ENCODE measurements around the gene PPP1R7.

Gene PPP1R7

GRCh38 chr2:241141214-241141770, 9.0 kb upstream of the PPP1R7 start:
- DNase-seq = no peak

GRCh38 chr2:241142063-241142462, 8.2 kb upstream of the PPP1R7 start:
- no peak for DNase-seq

GRCh38 chr2:241142593-241142992, 7.7 kb upstream of the PPP1R7 start:
- DNase-seq = no peak

- no peak for DNase-seq
These were observed 4.0 kb upstream of the PPP1R7 start for GRCh38 chr2:241146286-241146685.

DNA sequence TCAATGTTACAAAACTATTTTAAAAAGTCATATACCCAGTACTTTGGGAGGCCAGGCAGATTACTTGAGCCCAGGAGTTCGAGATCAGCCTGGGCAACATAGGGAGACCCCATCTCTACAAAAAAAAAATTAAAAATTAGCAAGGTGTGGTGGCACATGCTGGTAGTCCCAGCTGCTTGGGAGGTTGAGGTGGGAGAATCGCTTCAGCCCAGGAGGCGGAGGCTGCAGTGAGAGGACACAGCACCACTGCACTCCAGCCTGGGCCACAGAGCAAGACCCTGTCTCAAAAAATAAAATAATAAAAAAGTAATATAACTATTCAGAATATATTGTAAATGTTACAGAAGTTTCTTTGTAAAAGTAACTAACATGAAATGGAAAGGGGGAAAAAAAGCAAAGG, 2.9 kb upstream of the PPP1R7 start:
- DNase-seq = no peak

- peak; percentile 10 for DNase-seq
These were observed 2.0 kb upstream of the PPP1R7 start for GRCh38 chr2:241148239-241148638.

- DNase-seq = peak; percentile 97
These were observed 1.2 kb upstream of the PPP1R7 start, which contains the start of gene PASK for GRCh38 chr2:241148891-241149674. Gene PASK, minus strand, starts transcription at chr2:241149472. Its CDS starts 6,440 bp downstream, at chr2:241143032.

DNA sequence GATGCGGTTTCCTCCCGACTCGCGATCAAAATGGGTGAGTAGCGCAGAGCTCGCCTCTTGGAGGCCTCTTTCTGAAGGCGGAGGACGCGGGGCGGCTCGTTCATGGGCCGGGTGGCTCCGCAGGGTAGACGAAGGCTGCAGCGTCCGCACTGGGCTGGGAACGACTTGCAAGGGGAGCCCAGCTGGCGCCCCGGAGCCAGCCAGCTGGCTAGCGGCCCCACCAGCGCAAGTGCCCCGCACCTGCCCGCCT, 667 bp upstream of the PPP1R7 start:
- DNase-seq = no peak

- peak; percentile 26 for DNase-seq
These were observed 628 bp downstream of the PPP1R7 start for GRCh38 chr2:241150660-241151530.

DNA sequence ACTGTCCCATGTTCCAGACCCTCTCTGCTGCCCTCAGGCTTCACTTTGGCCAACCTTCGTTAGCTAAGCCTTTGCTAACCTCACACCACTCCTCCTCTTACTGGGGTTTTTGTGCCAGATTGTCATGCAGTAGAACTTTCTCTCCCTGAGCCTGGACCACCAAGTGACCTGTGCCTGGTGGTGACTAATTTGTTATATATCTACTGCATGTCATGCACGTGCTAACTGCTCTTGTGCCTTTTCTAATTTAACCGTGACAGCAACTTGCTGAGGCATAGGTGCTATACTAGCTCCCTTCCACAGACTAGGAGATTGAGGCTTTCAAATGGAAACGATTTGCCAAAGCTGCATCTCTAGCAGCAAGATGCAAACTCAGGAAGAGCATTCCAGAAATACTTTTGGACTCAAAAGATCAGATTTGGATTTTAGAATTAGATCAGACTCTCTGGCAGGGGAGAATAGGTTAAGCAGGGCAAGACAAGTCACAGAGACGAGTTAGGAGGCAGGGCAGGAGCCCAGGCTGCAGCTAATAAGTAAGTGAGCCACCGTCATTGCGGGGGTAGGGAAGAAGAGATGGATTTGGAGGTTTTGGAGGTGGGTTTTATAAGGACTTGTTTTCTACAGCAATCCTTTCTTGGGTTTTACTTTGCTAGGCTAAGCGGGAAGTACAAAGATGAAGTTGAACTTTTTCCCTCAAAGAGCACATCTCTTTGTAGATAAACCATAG, 1.8 kb downstream of the PPP1R7 start:
- DNase-seq = no peak

GRCh38 chr2:241153616-241154015, 3.3 kb downstream of the PPP1R7 start:
- no peak for DNase-seq

DNA sequence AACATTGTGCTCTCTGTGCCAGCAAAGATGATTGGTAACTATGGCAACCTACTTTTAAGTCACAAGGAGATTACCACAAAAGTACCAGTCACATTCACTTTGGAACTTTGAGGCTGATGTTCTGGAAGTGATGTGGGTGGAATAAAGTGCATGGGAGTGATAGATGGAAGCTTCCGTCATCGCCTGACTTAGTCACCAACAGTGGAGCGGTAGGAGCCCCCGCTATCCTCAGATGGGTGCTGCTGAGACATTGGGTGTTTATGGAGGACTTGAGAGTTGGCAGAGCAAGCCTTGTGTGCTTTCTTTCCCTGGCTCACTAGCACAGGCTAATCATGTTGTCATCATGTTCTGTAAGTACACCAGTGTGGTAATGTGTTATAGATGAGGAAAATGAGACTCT, 4.6 kb downstream of the PPP1R7 start:
- DNase-seq = no peak

DNA sequence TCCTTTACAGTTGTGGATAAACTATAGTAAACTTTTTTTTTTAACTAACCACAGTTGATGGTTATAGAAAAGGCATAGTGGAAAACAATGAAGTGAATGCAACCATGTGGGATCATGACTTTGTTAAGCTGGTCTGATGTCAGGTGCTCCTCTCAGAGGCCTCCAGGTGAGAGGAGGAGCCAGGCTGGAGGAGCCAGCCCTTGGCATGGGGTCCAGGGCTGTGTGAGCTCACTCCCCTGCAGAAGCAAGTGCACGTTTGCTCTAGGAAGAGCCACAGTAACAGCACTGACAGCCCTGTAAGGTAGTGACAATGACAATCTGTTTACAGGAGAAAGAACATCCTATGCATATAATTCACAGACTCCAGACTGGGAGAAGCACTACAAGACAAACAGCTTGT, 5.7 kb downstream of the PPP1R7 start:
- DNase-seq = no peak

DNA sequence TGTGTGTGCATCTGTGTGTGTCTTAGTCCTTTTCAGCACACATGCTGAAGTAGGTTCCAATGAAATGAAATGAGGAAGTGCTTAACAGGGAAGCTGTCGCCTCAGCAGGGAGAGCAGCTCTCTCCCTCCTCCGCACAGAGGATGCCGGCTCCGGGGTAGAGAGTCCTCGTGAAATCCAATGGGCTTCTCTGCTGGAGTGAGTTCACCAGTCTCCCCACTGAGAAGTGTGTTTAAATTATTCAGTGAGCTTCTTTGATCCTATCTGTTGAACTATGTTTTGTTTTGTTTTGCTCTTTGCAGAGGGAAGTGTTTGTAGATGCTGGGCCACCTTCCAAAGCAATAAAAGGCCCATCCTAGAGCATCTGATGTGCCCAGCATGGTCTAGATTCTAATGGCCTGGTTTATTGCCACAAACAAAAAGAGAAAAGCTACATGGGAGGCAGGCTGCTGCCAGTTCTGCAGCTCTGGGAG, 6.7 kb downstream of the PPP1R7 start:
- peak; percentile 6 for DNase-seq

DNA sequence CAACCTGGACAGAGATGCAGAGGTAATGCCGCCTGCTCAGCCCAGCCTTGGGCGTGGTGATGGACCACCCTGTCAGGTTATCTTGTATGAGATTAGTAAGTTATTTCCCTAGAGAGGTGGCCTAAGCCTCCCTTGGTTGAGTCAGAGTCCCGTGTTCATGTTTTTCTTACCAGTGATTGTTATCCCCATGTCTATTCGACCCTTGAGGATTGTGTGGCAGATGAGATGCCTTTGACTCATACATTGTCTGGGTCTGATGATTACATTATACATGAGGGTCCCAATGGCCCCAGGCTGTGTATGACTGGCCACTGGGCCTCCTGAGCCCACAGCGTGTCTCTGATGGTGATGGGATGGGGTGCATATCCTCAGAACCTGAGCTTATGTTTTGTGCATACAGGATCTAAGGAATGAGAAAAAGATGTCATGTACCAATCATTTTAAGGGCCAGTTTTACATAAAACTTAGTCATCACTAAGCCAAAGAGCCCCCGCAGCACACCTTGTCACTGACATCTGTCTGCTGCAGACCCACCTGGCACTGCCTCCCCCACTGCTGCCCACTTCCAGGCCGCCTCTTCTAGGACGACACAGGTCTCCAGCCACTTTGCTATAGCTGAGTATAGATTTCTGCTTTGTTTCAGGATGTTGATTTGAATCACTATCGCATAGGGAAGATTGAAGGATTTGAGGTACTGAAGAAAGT, 7.7 kb downstream of the PPP1R7 start:
- no peak for DNase-seq

DNA sequence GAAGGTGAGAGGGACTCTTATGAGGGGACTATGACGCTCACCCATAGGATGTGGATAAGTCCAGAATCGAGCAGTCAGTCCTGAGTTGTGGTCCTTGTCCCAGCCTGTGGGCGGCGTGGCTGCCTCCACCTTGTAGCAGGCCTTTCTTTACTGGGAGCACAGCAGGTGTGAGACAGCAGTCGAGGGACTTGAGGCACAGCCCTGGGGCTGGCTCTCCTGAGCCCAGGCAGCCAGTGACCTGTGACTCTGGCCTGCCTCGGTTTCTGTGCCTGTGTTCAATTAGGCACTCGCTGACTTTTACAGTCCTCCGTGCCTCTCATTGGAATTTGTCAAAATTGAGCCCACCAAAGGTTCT, 8.3 kb downstream of the PPP1R7 start:
- DNase-seq = no peak

- no peak for DNase-seq
These were observed 8.8 kb downstream of the PPP1R7 start for GRCh38 chr2:241159116-241159515.

GRCh38 chr2:241160318-241160717, 10.1 kb downstream of the PPP1R7 start:
- DNase-seq = no peak

- no peak for DNase-seq
These were observed 11.5 kb downstream of the PPP1R7 start for GRCh38 chr2:241161646-241162281.

GRCh38 chr2:241163601-241164118, 13.4 kb downstream of the PPP1R7 start:
- DNase-seq = no peak

DNA sequence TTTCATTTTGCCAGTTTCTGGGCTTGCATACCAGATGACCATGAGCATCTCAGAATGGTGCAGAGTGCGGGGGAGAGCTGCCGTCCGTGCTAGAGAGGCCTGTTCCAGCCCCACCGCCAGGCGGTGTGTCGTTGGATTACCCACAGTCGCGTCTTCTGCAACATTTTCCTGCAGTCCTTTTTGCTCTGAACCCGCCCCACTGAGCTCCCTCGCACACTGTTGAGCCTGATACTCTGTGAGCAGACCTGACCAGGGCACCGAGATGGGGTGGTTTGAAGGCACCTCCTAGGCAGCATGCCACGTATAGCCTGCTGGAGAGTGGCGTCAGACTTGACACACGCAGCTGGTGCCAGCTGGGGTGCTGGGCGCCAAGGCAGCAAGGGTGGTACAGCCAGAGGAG, 18.1 kb downstream of the PPP1R7 start:
- no peak for DNase-seq

DNA sequence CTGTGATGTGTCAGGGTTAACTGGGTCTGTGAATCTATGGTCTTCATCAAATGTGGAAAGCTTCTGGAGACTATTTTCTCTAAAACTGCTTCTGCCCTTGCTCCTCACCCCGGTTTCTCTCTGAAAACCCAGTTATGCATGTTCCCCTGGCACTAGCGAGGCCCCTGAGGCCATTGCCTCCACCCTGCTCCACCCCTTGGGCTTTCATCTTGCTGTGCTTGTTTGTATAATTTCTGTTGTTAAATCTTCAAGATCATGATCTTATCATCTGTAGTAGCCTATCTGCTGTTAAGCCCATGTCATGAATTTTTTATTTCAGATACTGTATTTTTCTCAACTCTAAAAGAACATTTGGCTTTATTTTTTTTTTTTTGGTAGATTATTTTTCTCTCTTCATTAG, 23.3 kb downstream of the PPP1R7 start:
- no peak for DNase-seq

Measured in NCI-H69 (cell line).